Measurements from ENCODE around the gene GREM1. TPM values are rescaled to one million over a fixed set of nuclear protein-coding genes. Genes with fewer than 3 reads are reported as not detected.

The GREM1 gene
- total and polyA plus RNA-seq, 2 of the 8 experiments (the other 6 are each of a cell fraction or from before 2014, with no cell fraction given), result 0.12 to 1.1 TPM

DNA sequence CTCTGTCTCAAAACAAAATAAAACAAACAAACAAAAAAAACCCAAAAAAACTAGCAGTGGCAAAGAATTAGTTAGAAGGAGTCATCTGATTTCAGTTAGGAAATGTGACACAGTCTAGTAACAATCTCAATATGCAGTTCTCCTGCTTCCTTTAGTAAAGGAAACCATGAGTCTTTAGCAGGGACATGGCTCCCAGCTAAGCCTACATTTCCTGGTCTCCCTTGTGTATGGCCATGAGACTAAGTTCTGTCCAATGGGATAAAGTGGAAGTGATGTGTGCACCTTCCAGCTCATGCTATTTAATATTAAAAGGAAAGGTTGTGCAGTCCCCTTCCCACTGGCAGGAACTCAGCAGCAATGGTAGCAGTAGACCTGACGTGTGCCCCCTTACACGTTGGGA, 74.6 kb downstream of the GREM1 start:
- H3K4me3 ChIP-seq (ENCODE audit: extremely low read depth in 1 of 4, insufficient read depth in 2 of 4, low read depth in 3 of 4, low read length in 4 of 4), result no peak overlapping the region
- H3K18ac ChIP-seq (ENCODE audit: extremely low read depth, low read length), result no peak overlapping the region
- H4K20me1 ChIP-seq (replicated peaks in 1 of 2; ENCODE audit: control insufficient read depth in 1 of 2, insufficient read depth in 2 of 2, low read length in 2 of 2), result no peaks in the 10 kb centered on the region
- no peak overlapping the region for H3K14ac ChIP-seq (ENCODE audit: insufficient read length)
- H4K5ac ChIP-seq (ENCODE audit: insufficient read length, low read depth, low read length), result no peak overlapping the region
- no peaks in the 10 kb centered on the region for H3K27me3 ChIP-seq (replicated peaks in 1 of 4; ENCODE audit: control insufficient read depth in 3 of 4, extremely low read depth in 1 of 4, insufficient read depth in 3 of 4, low read length in 3 of 4)
- ChIA-PET CTCF (ENCODE audit: partially characterized antibody) (no interaction called here), POLR2A (ENCODE audit: partially characterized antibody) (no interaction called here)
- H3K36me3 ChIP-seq (ENCODE audit: control insufficient read depth in 2 of 4, insufficient read depth in 4 of 4, low read length in 3 of 4), result no peaks in the 10 kb centered on the region
- WGBS, 2 experiments (ENCODE audit: extremely low coverage in 1 of 2, insufficient coverage in 1 of 2, insufficient read length in 1 of 2, insufficient replicate concordance in 2 of 2, low coverage in 1 of 2, low lambda C conversion rate in 2 of 2, missing lambda C conversion rate in 1 of 2), result 64% methylated on average over 2 of the region's 2 CpGs; no CpG with 5 or more reads in 1 of the 2 experiments
- H2BK20ac ChIP-seq (ENCODE audit: low read length), result no peak overlapping the region
- no peak for DNase-seq (ENCODE audit: low read depth in 1 of 2, low spot score in 2 of 2)
- no peak overlapping the region for H2BK5ac ChIP-seq (ENCODE audit: low read depth, low read length)
- H3K23me2 ChIP-seq (ENCODE audit: low read depth, low read length), result no peaks in the 10 kb centered on the region
- no peak overlapping the region for H3K9ac ChIP-seq (replicated peaks in 1 of 4; ENCODE audit: extremely low read depth in 1 of 4, low read depth in 3 of 4, low read length in 3 of 4)
- no peak overlapping the region for H2BK15ac ChIP-seq (ENCODE audit: low read length)
- H3K9me3 ChIP-seq (ENCODE audit: insufficient read depth in 2 of 2, low read depth in 1 of 2, low read length in 1 of 2), result no peaks in the 10 kb centered on the region
- H3K23ac ChIP-seq (ENCODE audit: insufficient read length), result no peak overlapping the region
- H3K4me2 ChIP-seq (ENCODE audit: insufficient read depth in 1 of 2, low read depth in 2 of 2, low read length in 2 of 2), result no peak overlapping the region
- H3K4me1 ChIP-seq (replicated peaks in 1 of 4; ENCODE audit: control insufficient read depth in 3 of 4, insufficient read depth in 4 of 4, low read length in 3 of 4), result peaks cover 0 to 7% (median 3%) of the 10 kb centered on the region in 4 experiments; a peak in 4 of 7 replicates
- no peak overlapping the region for H2AFZ ChIP-seq (ENCODE audit: low read length)
- no peak overlapping the region for H3K56ac ChIP-seq (replicated peaks; ENCODE audit: insufficient read length, low read depth, low read length)
- H3K4ac ChIP-seq (replicated peaks; ENCODE audit: insufficient read length, low read depth, low read length), result no peak overlapping the region
- no peak overlapping the region for H4K8ac ChIP-seq (ENCODE audit: extremely low read depth, insufficient read depth, low read length)
- H3K27ac ChIP-seq (ENCODE audit: low read depth, low read length), result no peak overlapping the region
- H3K79me1 ChIP-seq (ENCODE audit: low read depth, low read length), result no peaks in the 10 kb centered on the region
- H2BK120ac ChIP-seq (replicated peaks; ENCODE audit: low read depth, low read length), result no peak overlapping the region
- H3K79me2 ChIP-seq (ENCODE audit: control insufficient read depth in 1 of 2, insufficient read depth in 2 of 2, low read length in 2 of 2), result no peaks in the 10 kb centered on the region
- H2AK5ac ChIP-seq (ENCODE audit: low read depth, low read length), result no peak overlapping the region
- H4K91ac ChIP-seq (replicated peaks; ENCODE audit: insufficient read length, low read length), result no peak overlapping the region
- FAIRE-seq, result no peak
- no peak overlapping the region for H2BK12ac ChIP-seq (ENCODE audit: low read depth, low read length)
- no peak for TF ChIP-seq HDAC2 (IDR thresholded peaks at IDR 0.05; ENCODE audit: borderline replicate concordance in 1 of 2, low read depth in 2 of 2, low read length in 2 of 2)
- TF ChIP-seq, protein P1, sequence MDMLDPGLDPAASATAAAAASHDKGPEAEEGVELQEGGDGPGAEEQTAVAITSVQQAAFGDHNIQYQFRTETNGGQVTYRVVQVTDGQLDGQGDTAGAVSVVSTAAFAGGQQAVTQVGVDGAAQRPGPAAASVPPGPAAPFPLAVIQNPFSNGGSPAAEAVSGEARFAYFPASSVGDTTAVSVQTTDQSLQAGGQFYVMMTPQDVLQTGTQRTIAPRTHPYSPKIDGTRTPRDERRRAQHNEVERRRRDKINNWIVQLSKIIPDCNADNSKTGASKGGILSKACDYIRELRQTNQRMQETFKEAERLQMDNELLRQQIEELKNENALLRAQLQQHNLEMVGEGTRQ (IDR thresholded peaks at IDR 0.05; ENCODE audit: low read length), result no peak
- TF ChIP-seq NANOG (IDR thresholded peaks at IDR 0.05; ENCODE audit: insufficient read depth, low read depth, low read length, poor library complexity, severe bottlenecking), result no peak
- TF ChIP-seq SP2 (IDR thresholded peaks at IDR 0.05; ENCODE audit: low read length), result no peak
- no peak for TF ChIP-seq SP1 (IDR thresholded peaks at IDR 0.05; ENCODE audit: low read depth, low read length)
- TF ChIP-seq RXRA (IDR thresholded peaks at IDR 0.05; ENCODE audit: insufficient read depth, low read depth, low read length), result no peak
- no peak for TF ChIP-seq SIN3A (conservative IDR thresholded peaks at IDR 0.05 in 1 of 2, IDR thresholded peaks at IDR 0.05 in 1 of 2; ENCODE audit: low read depth in 1 of 2, low read length in 2 of 2)
- TF ChIP-seq BRCA1 (IDR thresholded peaks at IDR 0.05; ENCODE audit: low read depth, low read length), result no peak
- TF ChIP-seq SIRT6 (IDR thresholded peaks at IDR 0.05; ENCODE audit: low read length), result no peak
- no peak for TF ChIP-seq CEBPB (IDR thresholded peaks at IDR 0.05; ENCODE audit: low read depth, low read length)
- no peak for TF ChIP-seq CBX8 (IDR thresholded peaks at IDR 0.05; ENCODE audit: borderline replicate concordance, low read depth, low read length)
- no peak for TF ChIP-seq CHD2 (IDR thresholded peaks at IDR 0.05; ENCODE audit: low read length)
- no peak for TF ChIP-seq HDAC6 (IDR thresholded peaks at IDR 0.05; ENCODE audit: low read depth, low read length)
- TF ChIP-seq KDM5A (IDR thresholded peaks at IDR 0.05; ENCODE audit: low read length), result no peak

All from H1 (cell line).